Body of pancreas (tissue), 4 donors: ENCODE results near the gene CDK14.

Experiments used
- CTCF ChIP-seq, 7 experiments: fragments of 450-650 bp in 4 of 7; fragments of 200-600 bp in 3 of 7; sonication (generic) in 3 of 7; IDR thresholded peaks; one replicate each; pipeline ENCODE4 v1.5.1; 2016 to 2019; ENCODE audit warnings: antibody characterized with exemption in 7 of 7
- POLR2A ChIP-seq, 3 donors: fragments of 450-650 bp; IDR thresholded peaks; one replicate each; pipeline ENCODE4 v1.6.1; 2016; ENCODE audit warnings: antibody characterized with exemption in 3 of 3, mild to moderate bottlenecking in 2 of 3

GRCh38 chr7:90892213-90892612 lies 296.1 kb downstream of the CDK14 start:
- TF ChIP-seq CTCF (IDR thresholded peaks at IDR 0.05) (no peak), POLR2A (IDR thresholded peaks at IDR 0.05) (no peak)
